Hematopoietic multipotent progenitor cell treated with erythropoietin and hydrocortisone succinate and interleukin-3 and kit ligand, for 15 days (in vitro differentiated cells): ENCODE results near the gene SMARCB1.
"Not testable (repeated sequence)": the region's sequence is repeated elsewhere in the genome, so short reads cannot be mapped to it uniquely, and the experiment has no call there.

Experiments used
- DNase-seq: peaks from one replicate; pipeline ENCODE4 v3.0.0-alpha.2; 2015; ENCODE audit warnings: low spot score

SMARCB1 gene

GRCh38 chr22:23846081-23846469 is 59.3 kb downstream of the SMARCB1 start:
- no peak for DNase-seq

GRCh38 chr22:23847310-23847920 is 60.6 kb downstream of the SMARCB1 start:
- DNase-seq: no peak

GRCh38 chr22:23847991-23848864 is 61.5 kb downstream of the SMARCB1 start:
- DNase-seq: no peak

GRCh38 chr22:23849009-23850006 is 62.5 kb downstream of the SMARCB1 start:
- DNase-seq: peak; percentile 73

GRCh38 chr22:23850136-23850611 is 63.4 kb downstream of the SMARCB1 start:
- no peak for DNase-seq

GRCh38 chr22:23856721-23857605 is 70.2 kb downstream of the SMARCB1 start:
- no peak for DNase-seq

DNA sequence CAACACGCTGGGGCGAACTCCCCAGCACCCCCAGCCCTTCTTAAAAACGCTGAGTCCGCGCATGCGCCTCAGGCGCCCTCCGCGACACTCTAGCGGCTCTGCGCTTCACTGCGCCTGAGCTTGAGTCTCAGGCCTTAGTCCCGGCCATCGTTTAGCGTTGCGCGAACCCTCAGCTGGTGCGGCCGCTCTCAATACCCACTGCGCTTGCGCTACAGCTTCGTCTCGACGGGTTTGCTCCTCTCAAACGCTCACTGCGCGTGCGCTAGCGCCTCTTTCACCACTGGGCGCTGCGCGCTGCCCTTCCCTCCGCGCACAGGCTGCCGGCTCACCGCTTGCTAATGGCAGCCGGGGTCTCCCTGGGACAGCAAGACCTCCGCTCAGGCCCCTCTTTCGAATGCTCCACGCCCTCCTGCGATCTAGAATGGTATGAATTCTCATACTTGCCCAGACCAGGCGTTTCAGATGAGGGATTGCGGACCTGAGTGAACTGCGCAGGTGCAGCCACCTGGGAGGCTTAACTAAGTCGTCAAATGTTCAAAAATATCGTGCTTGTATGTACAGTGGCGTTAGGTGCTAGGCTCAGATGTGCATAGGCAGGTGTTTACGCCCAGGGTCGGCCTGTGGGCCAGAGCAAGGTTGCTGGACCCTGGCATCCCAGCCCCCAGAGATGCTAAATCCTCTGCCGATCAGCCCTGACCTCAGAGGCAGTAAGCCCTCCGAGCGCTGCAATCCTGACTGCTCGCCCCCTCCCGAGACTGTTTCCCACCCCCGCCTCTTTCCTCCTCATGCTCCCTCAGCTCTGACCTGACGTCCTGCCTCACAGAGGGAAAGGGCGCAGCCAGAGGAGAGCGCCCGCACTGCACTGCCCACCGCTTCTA is 71.1 kb downstream of the SMARCB1 start, which contains the start of gene SLC2A11:
Gene SLC2A11, plus strand, starts transcription at position 270 of the 878 bp plus-strand sequence. Its CDS starts 125 bp downstream, at position 395.
- DNase-seq: peak; percentile 88

- DNase-seq: no peak
These were observed 71.7 kb downstream of the SMARCB1 start for GRCh38 chr22:23858484-23858815.

DNA sequence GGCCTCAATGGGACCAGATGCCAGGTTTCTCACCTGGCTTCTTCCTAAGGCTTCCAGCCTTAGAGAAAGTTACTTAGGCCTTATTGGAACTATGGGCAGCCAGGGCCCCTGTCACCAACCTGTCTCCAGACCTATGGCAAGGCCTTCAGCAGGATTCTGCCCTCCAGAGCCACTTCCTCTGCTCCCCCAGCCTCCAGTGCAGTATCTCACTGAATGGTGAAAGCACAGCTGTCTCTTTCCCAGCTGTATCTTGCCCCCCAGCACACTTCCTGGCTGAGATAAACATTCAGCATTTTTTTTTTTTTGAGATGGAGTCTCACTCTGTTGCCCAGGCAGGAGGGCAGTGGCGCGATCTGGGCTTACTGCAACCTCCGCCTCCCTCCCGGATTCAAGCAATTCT is 72.4 kb downstream of the SMARCB1 start:
- no peak for DNase-seq

GRCh38 chr22:23860187-23860586 is 73.4 kb downstream of the SMARCB1 start:
- DNase-seq: not testable (repeated sequence)

DNA sequence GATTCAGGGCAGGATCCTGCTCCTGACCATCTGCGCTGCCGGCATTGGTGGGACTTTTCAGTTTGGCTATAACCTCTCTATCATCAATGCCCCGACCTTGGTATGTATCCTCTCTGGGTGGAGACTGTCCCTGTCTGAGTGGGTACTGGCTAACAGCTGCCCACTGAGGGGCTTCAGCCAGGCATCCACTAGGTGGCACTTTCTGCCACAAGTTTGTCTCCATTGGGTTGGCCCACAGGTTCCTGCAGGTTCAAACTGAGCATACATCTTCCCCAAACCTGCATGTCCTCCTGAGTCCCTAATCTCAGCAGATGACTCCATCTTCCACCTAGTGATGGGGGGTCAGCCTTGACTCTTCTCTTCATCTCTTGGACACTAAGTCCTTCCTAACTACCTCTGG is 75.3 kb downstream of the SMARCB1 start:
- peak; percentile 32 for DNase-seq

GRCh38 chr22:23864499-23865154 is 77.9 kb downstream of the SMARCB1 start:
- DNase-seq: not testable (repeated sequence)

DNA sequence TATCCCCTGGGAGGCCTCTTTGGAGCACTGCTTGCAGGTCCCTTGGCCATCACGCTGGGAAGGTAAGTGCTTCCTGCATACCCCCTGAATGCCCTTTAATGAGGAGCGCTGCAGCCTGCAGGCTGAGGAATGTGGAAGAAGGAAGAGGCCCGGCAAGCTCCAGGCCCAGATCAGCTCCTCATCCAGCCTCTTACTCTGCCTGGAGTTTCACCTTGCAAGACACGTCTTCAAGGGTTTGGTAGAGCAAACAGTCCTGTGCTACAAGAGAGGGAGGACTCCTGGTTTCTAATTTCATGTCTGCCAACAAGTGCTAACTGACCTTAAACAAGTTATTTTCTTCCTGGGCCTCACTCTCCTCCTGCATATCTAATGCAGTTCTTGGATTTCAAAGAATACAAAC is 81.8 kb downstream of the SMARCB1 start:
- no peak for DNase-seq

GRCh38 chr22:23874871-23875270 is 88.1 kb downstream of the SMARCB1 start:
- no peak for DNase-seq

GRCh38 chr22:23875801-23876200 is 89.0 kb downstream of the SMARCB1 start:
- DNase-seq: no peak

GRCh38 chr22:23877566-23877965 is 90.8 kb downstream of the SMARCB1 start:
- no peak for DNase-seq

- no peak for DNase-seq
These were observed 91.5 kb downstream of the SMARCB1 start for GRCh38 chr22:23878219-23878618.

- DNase-seq: no peak
These were observed 95.6 kb downstream of the SMARCB1 start for GRCh38 chr22:23882370-23882769.

DNA sequence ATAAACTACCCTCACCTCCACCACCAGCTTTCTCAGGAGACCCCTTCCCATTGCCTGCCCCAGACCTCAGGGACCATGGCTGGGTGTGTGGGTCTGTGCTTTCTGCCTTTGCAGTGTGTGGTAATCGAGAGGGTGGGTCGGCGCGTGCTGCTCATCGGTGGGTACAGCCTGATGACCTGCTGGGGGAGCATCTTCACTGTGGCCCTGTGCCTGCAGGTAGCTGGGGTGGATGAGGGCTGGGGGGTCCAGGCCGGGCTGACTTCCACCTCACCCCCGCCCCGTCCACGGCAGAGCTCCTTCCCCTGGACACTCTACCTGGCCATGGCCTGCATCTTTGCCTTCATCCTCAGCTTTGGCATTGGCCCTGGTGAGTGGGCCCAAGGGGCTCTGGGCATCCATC is 96.9 kb downstream of the SMARCB1 start:
- DNase-seq: no peak

GRCh38 chr22:23884140-23884539 is 97.4 kb downstream of the SMARCB1 start:
- DNase-seq: no peak
